A549 (cell line): ENCODE data around the gene RALGPS2. TPM values are rescaled to one million over a fixed set of nuclear protein-coding genes. Genes with fewer than 3 reads are reported as not detected.

Source experiments
- ATAC-seq, 2 experiments: fragments of 200-7000 bp in 1 of 2; fragments of >200 bp in 1 of 2; cut with Nextera tagmentation in 1 of 2; cut with Tn5 transposase in 1 of 2; 3 replicates each; pipeline versions ENCODE4 v1.8.0 to v1.9.1; 2018 to 2020; ENCODE audit warnings: mild to moderate bottlenecking in 1 of 2, moderate library complexity in 1 of 2
- CTCF ChIA-PET: fragments of 300-600 bp; sonication (Branson Sonifier 250); formaldehyde crosslinking; extraction: SDS; loops from one replicate; lab custom pipeline; 2021; ENCODE audit warnings: antibody characterized with exemption, inconsistent platforms; lab: Yijun Ruan, JAX
- POLR2A ChIA-PET: fragments of 350-600 bp; formaldehyde crosslinking; extraction: SDS; loops from one replicate; lab custom pipeline; 2021; ENCODE audit warnings: antibody characterized with exemption, inconsistent platforms; lab: Yijun Ruan, JAX
- DNase-seq, 2 experiments: peaks; one replicate each; pipeline versions ENCODE4 v3.0.0 to v3.0.0-alpha.2; 2011 to 2016; ENCODE audit warnings: low read depth in 1 of 2, low spot score in 1 of 2
- FAIRE-seq: peaks from 2 replicates; lab custom pipeline; 2011; peaks lifted over from hg19 to GRCh38; lab: Jason Lieb, UNC
- H3K27ac ChIP-seq, 2 experiments: fragments of >200 bp; sonication (Bioruptor Twin); formaldehyde crosslinking; 3 replicates each; pipeline ENCODE4 v1.5.1; 2016 to 2017
- H3K4me1 ChIP-seq: fragments of >200 bp; sonication (Bioruptor Twin); formaldehyde crosslinking; 3 replicates; pipeline ENCODE4 v1.6.1; 2016
- H3K4me2 ChIP-seq: fragments of >200 bp; sonication (Bioruptor Twin); formaldehyde crosslinking; 3 replicates; pipeline ENCODE4 v1.6.1; 2016
- H3K4me3 ChIP-seq: fragments of >200 bp; sonication (Bioruptor Twin); formaldehyde crosslinking; 3 replicates; pipeline ENCODE4 v1.5.1; 2016
- H3K9me3 ChIP-seq: fragments of >200 bp; sonication (Bioruptor Twin); formaldehyde crosslinking; 3 replicates; pipeline ENCODE4 v1.6.1; 2016
- BHLHE40 ChIP-seq: IDR thresholded peaks from 2 replicates; pipeline ENCODE4 v1.6.1; 2012; ENCODE audit warnings: low read depth, low read length, inconsistent platforms
- CBX2 ChIP-seq: fragments of 200-600 bp; sonication (generic); IDR thresholded peaks from 2 replicates; pipeline ENCODE4 v1.6.1; 2016; ENCODE audit warnings: low read depth, mild to moderate bottlenecking, borderline replicate concordance
- CEBPB ChIP-seq, 2 experiments: fragments of >200 bp in 1 of 2; sonication (Bioruptor Twin) in 1 of 2; formaldehyde crosslinking in 1 of 2; IDR thresholded peaks; 2 replicates each; pipeline ENCODE4 v1.6.1; 2012 to 2016
- CHD2 ChIP-seq: fragments of 150-350 bp; IDR thresholded peaks from 2 replicates; pipeline ENCODE4 v1.6.1; 2014; ENCODE audit warnings: low read length; ENCODE audit not compliant: partially characterized antibody
- CHD4 ChIP-seq: fragments of 200-600 bp; sonication (generic); IDR thresholded peaks from 2 replicates; pipeline ENCODE4 v1.6.1; 2016; ENCODE audit warnings: antibody characterized with exemption, mild to moderate bottlenecking, borderline replicate concordance
- E2F6 ChIP-seq: IDR thresholded peaks from 2 replicates; pipeline ENCODE4 v1.6.1; 2012; ENCODE audit warnings: low read depth, borderline replicate concordance
- EHF ChIP-seq: fragments of 250-450 bp; sonication (Bioruptor Pico); IDR thresholded peaks from 2 replicates; pipeline ENCODE4 v1.5.0; 2020; ENCODE audit warnings: mild to moderate bottlenecking
- EP300 ChIP-seq, 2 experiments: fragments of >200 bp; sonication (Bioruptor Twin); formaldehyde crosslinking; IDR thresholded peaks; 2 replicates in 1 of 2; 3 replicates in 1 of 2; pipeline ENCODE4 v1.6.1; 2016 to 2017
- ESRRA ChIP-seq: fragments of 150-350 bp; IDR thresholded peaks from 2 replicates; pipeline ENCODE4 v1.6.1; 2014; ENCODE audit warnings: mild to moderate bottlenecking, low read length, borderline replicate concordance
- GATA3 ChIP-seq: IDR thresholded peaks from 2 replicates; pipeline ENCODE4 v1.6.1; 2012; ENCODE audit warnings: borderline replicate concordance
- HEYL ChIP-seq: fragments of 250-450 bp; sonication (Bioruptor Pico); IDR thresholded peaks from 2 replicates; pipeline ENCODE4 v1.8.0; 2021; ENCODE audit warnings: mild to moderate bottlenecking, moderate library complexity
- HMGXB4 ChIP-seq: fragments of 250-450 bp; sonication (Bioruptor Pico); IDR thresholded peaks from 2 replicates; pipeline ENCODE4 v1.5.0; 2021; ENCODE audit warnings: mild to moderate bottlenecking, moderate library complexity, borderline replicate concordance
- HOXA7 ChIP-seq: fragments of 250-450 bp; sonication (Bioruptor Pico); IDR thresholded peaks from 2 replicates; pipeline ENCODE4 v1.5.0; 2020; ENCODE audit warnings: mild to moderate bottlenecking, moderate library complexity
- HOXB13 ChIP-seq: fragments of 250-450 bp; sonication (Bioruptor Pico); IDR thresholded peaks from 2 replicates; pipeline ENCODE4 v1.5.0; 2020; ENCODE audit warnings: low read depth, mild to moderate bottlenecking, moderate library complexity
- JUNB ChIP-seq: fragments of >200 bp; sonication (Bioruptor Twin); formaldehyde crosslinking; IDR thresholded peaks from 2 replicates; pipeline ENCODE4 v1.6.1; 2016
- MAFK ChIP-seq: fragments of 450-650 bp; IDR thresholded peaks from 2 replicates; pipeline ENCODE4 v1.6.1; 2014; ENCODE audit not compliant: partially characterized antibody
- NFE2L2 ChIP-seq: fragments of 150-350 bp; conservative IDR thresholded peaks from 2 replicates; pipeline ENCODE4 v1.6.1; 2014; ENCODE audit warnings: low read length
- NPAS2 ChIP-seq: fragments of 250-450 bp; sonication (Bioruptor Pico); IDR thresholded peaks from 2 replicates; pipeline ENCODE4 v1.8.0; 2022; ENCODE audit warnings: mild to moderate bottlenecking, moderate library complexity, borderline replicate concordance
- POLR2A ChIP-seq: IDR thresholded peaks from 2 replicates; pipeline ENCODE4 v1.6.1; 2012; ENCODE audit warnings: mild to moderate bottlenecking, low read length
- POLR2AphosphoS2 ChIP-seq: conservative IDR thresholded peaks from 2 replicates; pipeline ENCODE4 v1.6.1; 2012; ENCODE audit warnings: low read length, improper control_type of control experiment, inconsistent platforms
- RAD21 ChIP-seq, 2 experiments: fragments of >200 bp in 1 of 2; sonication (Bioruptor Twin) in 1 of 2; formaldehyde crosslinking in 1 of 2; IDR thresholded peaks in 1 of 2; conservative IDR thresholded peaks in 1 of 2; 2 replicates in 1 of 2; 3 replicates in 1 of 2; pipeline ENCODE4 v1.6.1; 2012 to 2018; ENCODE audit warnings: inconsistent platforms in 1 of 2
- RCOR1 ChIP-seq: fragments of 150-350 bp; IDR thresholded peaks from 2 replicates; pipeline ENCODE4 v1.6.1; 2014; ENCODE audit warnings: antibody characterized with exemption, low read length, low read depth
- RNF2 ChIP-seq: fragments of 200-600 bp; sonication (generic); IDR thresholded peaks from 2 replicates; pipeline ENCODE4 v1.6.1; 2016; ENCODE audit warnings: low read depth, mild to moderate bottlenecking, antibody characterized with exemption, moderate library complexity, borderline replicate concordance
- SMC3 ChIP-seq: fragments of >200 bp; sonication (Bioruptor Twin); formaldehyde crosslinking; IDR thresholded peaks from 3 replicates; pipeline ENCODE4 v1.6.1; 2018; ENCODE audit warnings: inconsistent platforms
- TFCP2L1 ChIP-seq: fragments of 250-450 bp; sonication (Bioruptor Pico); IDR thresholded peaks from 2 replicates; pipeline ENCODE4 v1.5.0; 2021; ENCODE audit warnings: mild to moderate bottlenecking
- TP53 ChIP-seq: fragments of 250-450 bp; sonication (Bioruptor Pico); IDR thresholded peaks from 2 replicates; pipeline ENCODE4 v1.5.0; 2021; ENCODE audit warnings: mild to moderate bottlenecking, moderate library complexity
- USF2 ChIP-seq: fragments of 450-650 bp; IDR thresholded peaks from 2 replicates; pipeline ENCODE4 v1.6.1; 2014; ENCODE audit warnings: antibody characterized with exemption
- ZC3H11A ChIP-seq: fragments of 450-650 bp; IDR thresholded peaks from 2 replicates; pipeline ENCODE4 v1.6.1; 2014; ENCODE audit warnings: antibody characterized with exemption, mild to moderate bottlenecking
- ZNF302 ChIP-seq: fragments of 250-450 bp; sonication (Bioruptor Pico); IDR thresholded peaks from 2 replicates; pipeline ENCODE4 v1.9.0; 2021; ENCODE audit warnings: inconsistent platforms, mild to moderate bottlenecking, moderate library complexity
- ZSCAN20 ChIP-seq: fragments of 250-450 bp; sonication (Bioruptor Pico); IDR thresholded peaks from 2 replicates; pipeline ENCODE4 v1.8.0; 2022; ENCODE audit warnings: mild to moderate bottlenecking, moderate library complexity
- WGBS: methylation state at CpG from one replicate; pipeline ENCODE4 v1.1.6; 2017; ENCODE audit errors: missing lambda C conversion rate; 5-methylcytosine and 5-hydroxymethylcytosine counted together
- polyA plus RNA-seq, 4 experiments: library from polyadenylated mRNA; depleted of rRNA in 3 of 4; stranded (reverse); fragments of >200 nt; fragmentation: RNase III in 1 of 4; extraction: RNeasy Plus Mini Kit Qiagen cat#74134 plus additional on column Dnase treatment in 1 of 4; gene quantifications; 2 replicates in 3 of 4; 3 replicates in 1 of 4; pipeline ENCODE4 v1.2.3, GENCODE V29; 2011 to 2017

Gene RALGPS2
- polyA plus RNA-seq, 2 of the 4 experiments (the other 2 are of a cell fraction) = 11.8 to 18.6 TPM

GRCh38 chr1:178942285-178943198 lies 217.5 kb downstream of the RALGPS2 start:
- TF ChIP-seq CEBPB (IDR thresholded peaks at IDR 0.05) (no peak), BHLHE40 (no peak), POLR2AphosphoS2 (no peak), EP300 (IDR thresholded peaks at IDR 0.05) (no peak), ZC3H11A (no peak), SMC3 (no peak), EHF (no peak), CHD4 (no peak), CBX2 (no peak), HOXB13 (CRISPR knock-in tag) (no peak)
- no peak for DNase-seq
- H3K4me2 ChIP-seq = no peak overlapping the region
- ATAC-seq = no peak
- ChIA-PET POLR2A (no interaction called here), CTCF (interaction anchor here (1.0 to 1.1 kb wide), 2 partner anchors 8 to 441 kb away, joined by 3 read pairs; no protein-coding TSS in a partner anchor)
- H3K9me3 ChIP-seq = no peaks in the 10 kb centered on the region
- no peak overlapping the region for H3K4me3 ChIP-seq
- WGBS = 83% methylated on average over 15 of the region's 15 CpGs
- FAIRE-seq = no peak
- no peak overlapping the region for H3K27ac ChIP-seq
- no peaks in the 10 kb centered on the region for H3K4me1 ChIP-seq

GRCh38 chr1:178944729-178945128 lies 219.7 kb downstream of the RALGPS2 start:
- no peak overlapping the region for H3K27ac ChIP-seq
- ATAC-seq = no peak
- FAIRE-seq = no peak
- no peak for TF ChIP-seq SMC3
- TF ChIP-seq TFCP2L1 (CRISPR knock-in tag) = no peak
- no peak for TF ChIP-seq EHF
- no peak for TF ChIP-seq HMGXB4 (CRISPR knock-in tag)
- no peak for TF ChIP-seq MAFK
- TF ChIP-seq JUNB = no peak
- no peak for TF ChIP-seq GATA3
- no peak for TF ChIP-seq E2F6
- TF ChIP-seq NPAS2 (CRISPR knock-in tag) = no peak
- no peak for TF ChIP-seq RNF2
- no peak for TF ChIP-seq RCOR1
- whole genome bisulfite sequencing = 82% methylated on average over 8 of the region's 8 CpGs
- no peak overlapping the region for H3K4me2 ChIP-seq
- H3K4me1 ChIP-seq = no peaks in the 10 kb centered on the region
- POLR2A ChIA-PET = no interaction called here
- no peaks in the 10 kb centered on the region for H3K9me3 ChIP-seq
- no peak overlapping the region for H3K4me3 ChIP-seq
- no peak for DNase-seq
- CTCF ChIA-PET = interaction anchor here (1.5 kb wide), 1 partner anchor 58 kb away, joined by 3 read pairs; no protein-coding TSS in a partner anchor

- Histone ChIP-seq H3K27ac (no peak overlapping the region), H3K4me1 (no peaks in the 10 kb centered on the region), H3K4me2 (no peak overlapping the region), H3K4me3 (no peak overlapping the region), H3K9me3 (no peaks in the 10 kb centered on the region)
- ATAC-seq = no peak; a peak in 1 of 6 replicates
- ChIA-PET POLR2A (no interaction called here), CTCF (interaction anchor here (1.3 kb wide), 1 partner anchor 34 kb away, joined by 4 read pairs; no protein-coding TSS in a partner anchor)
- FAIRE-seq = no peak
- WGBS = 68% methylated on average over 17 of the region's 17 CpGs
- no peak for DNase-seq
- no peak for TF ChIP-seq ESRRA
- TF ChIP-seq ZNF302 (CRISPR knock-in tag) = no peak
- TF ChIP-seq RNF2 = no peak
- TF ChIP-seq RAD21 (conservative IDR thresholded peaks at IDR 0.05 in 1 of 2, IDR thresholded peaks at IDR 0.05 in 1 of 2) = no peak
- no peak for TF ChIP-seq POLR2A
- TF ChIP-seq NFE2L2 = no peak
- TF ChIP-seq CHD2 = no peak
- no peak for TF ChIP-seq USF2
- TF ChIP-seq ZSCAN20 (CRISPR knock-in tag) = no peak
- TF ChIP-seq HOXB13 (CRISPR knock-in tag) = no peak
- TF ChIP-seq BHLHE40 = no peak
- no peak for TF ChIP-seq NPAS2 (CRISPR knock-in tag)
- no peak for TF ChIP-seq JUNB
- no peak for TF ChIP-seq HEYL (CRISPR knock-in tag)
- TF ChIP-seq HOXA7 (CRISPR knock-in tag) = no peak
- TF ChIP-seq TP53 = no peak
- TF ChIP-seq EHF = no peak
These were observed 220.8 kb downstream of the RALGPS2 start for GRCh38 chr1:178945763-178946266.
